Endothelial cell of umbilical vein (primary cell): Measurements from ENCODE around the gene UROC1. TPM values are rescaled to one million over a fixed set of nuclear protein-coding genes. Genes with fewer than 3 reads are reported as not detected.

Experiments
- BruUV-seq: library from RNA; stranded (reverse); fragments of 400-500 nt; replicated peaks from 2 replicates; lab custom pipeline; 2021; lab: Mats Ljungman, UMichigan
- CTCF ChIA-PET: fragments of 300-600, 350-600 bp; sonication (Branson Sonifier 250); formaldehyde crosslinking; loops from one replicate; lab custom pipeline; 2021; ENCODE audit warnings: antibody characterized with exemption, inconsistent platforms; lab: Charles Lee
- POLR2A ChIA-PET: fragments of 300-600, 350-600 bp; sonication (Branson Sonifier 250); formaldehyde crosslinking; loops from one replicate; lab custom pipeline; 2021; ENCODE audit warnings: antibody characterized with exemption, inconsistent platforms; lab: Charles Lee
- DNase-seq: peaks from one replicate; pipeline ENCODE4 v3.0.0-alpha.2; 2011; ENCODE audit warnings: low read depth, low spot score
- FAIRE-seq: peaks from 2 replicates; lab custom pipeline; 2011; peaks lifted over from hg19 to GRCh38; lab: Jason Lieb, UNC
- H2AFZ ChIP-seq: 2 replicates; pipeline ENCODE4 v1.6.0; 2012; ENCODE audit warnings: low read depth, low read length, control low read depth, inconsistent platforms
- H3K27ac ChIP-seq: 2 replicates; pipeline ENCODE4 v1.5.1; 2011; ENCODE audit warnings: low read depth, mild to moderate bottlenecking, control low read depth, low read length, moderate library complexity; ENCODE audit not compliant: insufficient read depth
- H3K27me3 ChIP-seq, 2 experiments: 2 replicates each; pipeline versions ENCODE4 v1.6.0 to v1.6.1; 2011; ENCODE audit warnings: low read length in 2 of 2, mixed read lengths in 1 of 2; ENCODE audit not compliant: control insufficient read depth in 2 of 2, insufficient read depth in 2 of 2
- H3K36me3 ChIP-seq, 2 experiments: 2 replicates in 1 of 2; 3 replicates in 1 of 2; pipeline ENCODE4 v1.5.1; 2011; ENCODE audit warnings: low read length in 2 of 2, mild to moderate bottlenecking in 1 of 2, moderate library complexity in 1 of 2; ENCODE audit not compliant: control insufficient read depth in 2 of 2, insufficient read depth in 2 of 2; ENCODE audit errors: extremely low read depth in 1 of 2
- H3K4me1 ChIP-seq: 3 replicates; pipeline ENCODE4 v1.5.1; 2011; ENCODE audit warnings: mild to moderate bottlenecking, low read length; ENCODE audit not compliant: control insufficient read depth, insufficient read depth; ENCODE audit errors: extremely low read depth
- H3K4me2 ChIP-seq: 2 replicates; pipeline ENCODE4 v1.6.1; 2011; ENCODE audit warnings: low read length, control low read depth, mixed read lengths; ENCODE audit not compliant: insufficient read depth
- H3K4me3 ChIP-seq, 3 experiments: fragments of 200-600 bp in 1 of 3; sonication (generic), shearing (Covaris generic) in 1 of 3; replicated peaks in 1 of 3; 2 replicates each; pipeline ENCODE4 v1.5.1; 2011 to 2016; ENCODE audit warnings: control low read depth in 3 of 3, low read length in 3 of 3, mild to moderate bottlenecking in 2 of 3, inconsistent platforms in 1 of 3, low read depth in 1 of 3, moderate library complexity in 1 of 3; ENCODE audit not compliant: insufficient read depth in 1 of 3
- H3K79me2 ChIP-seq: 2 replicates; pipeline ENCODE4 v1.6.0; 2012; ENCODE audit warnings: low read length, inconsistent platforms; ENCODE audit not compliant: control insufficient read depth, insufficient read depth
- H3K9ac ChIP-seq: replicated peaks from 2 replicates; pipeline ENCODE3; 2011; ENCODE audit warnings: low read length, control low read depth; ENCODE audit not compliant: insufficient read depth; ENCODE audit errors: extremely low read depth
- H3K9me1 ChIP-seq: replicated peaks from 3 replicates; pipeline ENCODE4 v1.6.0; 2011; ENCODE audit warnings: mild to moderate bottlenecking, low read length; ENCODE audit not compliant: control insufficient read depth, insufficient read depth; ENCODE audit errors: extremely low read depth
- H3K9me3 ChIP-seq: replicated peaks from 2 replicates; pipeline ENCODE4 v1.5.1; 2012; ENCODE audit warnings: low read length, inconsistent platforms; ENCODE audit not compliant: control insufficient read depth, insufficient read depth
- H4K20me1 ChIP-seq: replicated peaks from 2 replicates; pipeline ENCODE3; 2011; ENCODE audit warnings: mild to moderate bottlenecking, low read length; ENCODE audit not compliant: control insufficient read depth, insufficient read depth; ENCODE audit errors: extremely low read depth
- CTCF ChIP-seq, 2 donors: IDR thresholded peaks; 1 replicate in 1 of 2; 2 replicates in 1 of 2; pipeline ENCODE4 v1.5.1; 2011; ENCODE audit warnings: low read length in 2 of 2, mild to moderate bottlenecking in 2 of 2, moderate library complexity in 2 of 2, control low read depth in 1 of 2, inconsistent platforms in 1 of 2, low read depth in 1 of 2; ENCODE audit not compliant: insufficient read depth in 1 of 2; ENCODE audit errors: extremely low read depth in 1 of 2
- EZH2 ChIP-seq: IDR thresholded peaks from 2 replicates; pipeline ENCODE4 v1.6.1; 2012; ENCODE audit warnings: borderline replicate concordance, low read depth, mild to moderate bottlenecking, moderate library complexity, low read length, inconsistent platforms; ENCODE audit not compliant: severe bottlenecking
- FOS ChIP-seq: IDR thresholded peaks from 2 replicates; pipeline ENCODE4 v1.6.1; 2011; ENCODE audit warnings: mild to moderate bottlenecking, low read length, moderate library complexity, borderline replicate concordance; ENCODE audit not compliant: insufficient read depth
- GATA2 ChIP-seq: IDR thresholded peaks from 2 replicates; pipeline ENCODE4 v1.7.0; 2011; ENCODE audit warnings: low read depth, mild to moderate bottlenecking, moderate library complexity, mixed read lengths, low read length; ENCODE audit not compliant: insufficient read length, insufficient read depth
- JUN ChIP-seq: IDR thresholded peaks from 2 replicates; pipeline ENCODE4 v1.6.1; 2011; ENCODE audit warnings: borderline replicate concordance, low read depth; ENCODE audit not compliant: insufficient read length, insufficient read depth
- MAX ChIP-seq: IDR thresholded peaks from 2 replicates; pipeline ENCODE4 v1.6.1; 2011; ENCODE audit not compliant: insufficient read depth, insufficient read length
- MYC ChIP-seq: IDR thresholded peaks from one replicate; pipeline ENCODE4 v1.6.1; 2011; ENCODE audit warnings: mild to moderate bottlenecking, low read depth, low read length
- POLR2A ChIP-seq: IDR thresholded peaks from 2 replicates; pipeline ENCODE4 v1.6.1; 2012; ENCODE audit warnings: low read depth, mild to moderate bottlenecking, control low read depth, low read length
- POLR2AphosphoS5 ChIP-seq: IDR thresholded peaks from 2 replicates; pipeline ENCODE4 v1.6.1; 2012; ENCODE audit warnings: low read depth, mild to moderate bottlenecking, control low read depth, low read length, moderate library complexity; ENCODE audit not compliant: insufficient read depth
- dilution Hi-C: fragments of 300-500 bp; cut with MboI; formaldehyde crosslinking; loops from one replicate; pipeline ENCODE4 v1.15.0; 2019; ENCODE audit warnings: low sequenced_read_pairs; ENCODE audit not compliant: extremely low pct_ligation_motif_present
- intact Hi-C: fragments of 100-400 bp; cut with micrococcal nuclease; formaldehyde crosslinking; loops from one replicate; pipeline ENCODE4 v1.10.0; 2022
- polyA plus RNA-seq, 4 experiments: library from polyadenylated mRNA; depleted of rRNA in 3 of 4; stranded (reverse) in 3 of 4; unstranded in 1 of 4; fragments of >200 nt; gene quantifications; 2 replicates each; pipeline versions ENCODE4 v1.2.1 to v1.2.3, GENCODE V29; 2011 to 2012; ENCODE audit warnings: missing spikeins in 1 of 4
- total RNA-seq: library from RNA; stranded (reverse); gene quantifications from 2 replicates; pipeline ENCODE4 v1.2.3, GENCODE V29; 2021

UROC1 gene
- total and polyA plus RNA-seq, 2 donors (not counting 3 experiments of a cell fraction or from before 2014, with no cell fraction given): not detected

GRCh38 chr3:126494970-126495230, 22.7 kb downstream of the UROC1 start:
- Histone ChIP-seq H4K20me1 (no peaks in the 10 kb centered on the region), H3K79me2 (no peaks in the 10 kb centered on the region), H3K36me3 (no peaks in the 10 kb centered on the region), H3K27me3 (peaks cover 0 to 1% of the 10 kb centered on the region in 2 experiments), H3K4me2 (no peak overlapping the region), H3K27ac (no peak overlapping the region), H2AFZ (no peak overlapping the region), H3K4me3 (no peak overlapping the region), H3K4me1 (no peaks in the 10 kb centered on the region), H3K9me3 (no peaks in the 10 kb centered on the region), H3K9ac (no peak overlapping the region), H3K9me1 (no peaks in the 10 kb centered on the region)
- no peak for DNase-seq
- FAIRE-seq: no peak
- ChIA-PET CTCF (interaction anchor here (1.6 kb wide), 1 partner anchor 19 kb away, joined by 3 read pairs; the partner anchor contains the start of gene ZXDC), POLR2A (no interaction called here)
- intact Hi-C loops: no loop called here
- TF ChIP-seq POLR2AphosphoS5 (no peak), EZH2 (no peak), FOS (no peak), JUN (no peak), GATA2 (no peak), MAX (no peak), POLR2A (no peak), CTCF (IDR thresholded peaks at IDR 0.05; ENCODE audit: extremely low read depth in 1 of 2, insufficient read depth in 1 of 2, low read depth in 1 of 2, low read length in 2 of 2) (no peak), MYC (no peak)
- no TSS peak for BruUV-seq
- dilution Hi-C loops: no loop called here
